CD4-positive, CD25-positive, alpha-beta regulatory T cell (primary cell): ENCODE data around the gene OR2V2. TPM values are rescaled to one million over a fixed set of nuclear protein-coding genes. Genes with fewer than 3 reads are reported as not detected.
A peak's percentile ranks its signal among the peaks of the same experiment; 100 is the strongest.
"Not testable (repeated sequence)": the region's sequence is repeated elsewhere in the genome, so short reads cannot be mapped to it uniquely, and the experiment has no call there.

ENCODE experiments used
- ATAC-seq, 2 donors: fragments of 150-1000 bp; cut with Tn5 transposase; one replicate each; pipeline ENCODE4 v1.10.0; 2021; ENCODE audit warnings: low read depth in 2 of 2, moderate number of reproducible peaks in 2 of 2, moderate library complexity in 1 of 2
- DNase-seq, 3 donors: peaks; one replicate each; pipeline versions ENCODE4 v3.0.0 to v3.0.0-alpha.2; 2012 to 2022; ENCODE audit warnings: mixed read lengths in 1 of 3
- H3K27ac ChIP-seq: one replicate; pipeline ENCODE4 v1.7.0; 2013; ENCODE audit warnings: mild to moderate bottlenecking, low read length; ENCODE audit not compliant: insufficient read depth, poor library complexity, severe bottlenecking
- H3K27me3 ChIP-seq: one replicate; pipeline ENCODE4 v1.7.0; 2013; ENCODE audit warnings: low read length; ENCODE audit not compliant: control insufficient read depth, insufficient read depth
- H3K36me3 ChIP-seq: one replicate; pipeline ENCODE4 v1.7.0; 2013; ENCODE audit warnings: mild to moderate bottlenecking, low read length, moderate library complexity; ENCODE audit not compliant: control insufficient read depth, insufficient read depth
- H3K4me1 ChIP-seq: 2 replicates; pipeline ENCODE4 v1.7.0; 2013; ENCODE audit warnings: mild to moderate bottlenecking, low read length; ENCODE audit not compliant: insufficient read depth, control insufficient read depth, poor library complexity, severe bottlenecking
- H3K4me3 ChIP-seq: one replicate; pipeline ENCODE4 v1.7.0; 2013; ENCODE audit warnings: low read depth, mild to moderate bottlenecking, low read length, moderate library complexity
- H3K9me3 ChIP-seq, 2 experiments: 1 replicate in 1 of 2; 2 replicates in 1 of 2; pipeline ENCODE4 v1.7.0; 2013; ENCODE audit warnings: low read length in 2 of 2, mild to moderate bottlenecking in 1 of 2, moderate library complexity in 1 of 2; ENCODE audit not compliant: control insufficient read depth in 2 of 2
- H3K27ac Mint-ChIP-seq, 3 donors: one replicate each; pipeline ENCODE4 v1.8.0; 2020 to 2022; ENCODE audit warnings: mild to moderate bottlenecking in 3 of 3, mixed read lengths in 3 of 3, moderate library complexity in 2 of 3
- H3K27me3 Mint-ChIP-seq: one replicate; pipeline ENCODE4 v1.8.0; 2022; ENCODE audit warnings: mild to moderate bottlenecking, mixed read lengths
- H3K36me3 Mint-ChIP-seq: one replicate; pipeline ENCODE4 v1.8.0; 2020; ENCODE audit warnings: mixed read lengths
- H3K4me1 Mint-ChIP-seq, 4 donors: one replicate each; pipeline ENCODE4 v1.8.0; 2020 to 2022; ENCODE audit warnings: mixed read lengths in 4 of 4, mild to moderate bottlenecking in 1 of 4
- H3K4me3 Mint-ChIP-seq, 4 donors: one replicate each; pipeline ENCODE4 v1.8.0; 2020 to 2022; ENCODE audit warnings: mild to moderate bottlenecking in 4 of 4, mixed read lengths in 4 of 4, moderate library complexity in 3 of 4
- H3K9me3 Mint-ChIP-seq, 7 donors: one replicate each; pipeline ENCODE4 v1.8.0; 2020 to 2022; ENCODE audit warnings: mixed read lengths in 7 of 7, mild to moderate bottlenecking in 3 of 7, moderate library complexity in 2 of 7
- polyA plus RNA-seq, 4 donors: library from polyadenylated mRNA; unstranded; fragments of 300-500 nt; fragmentation: Illumina TruSeq; gene quantifications; one replicate each; pipeline ENCODE4 v1.2.3, GENCODE V29; 2021
- total RNA-seq: library from RNA; stranded (reverse); gene quantifications from one replicate; pipeline ENCODE4 v1.2.3, GENCODE V29; 2022

The OR2V2 gene
- total RNA-seq (not detected), polyA plus RNA-seq (not detected)

- not testable (repeated sequence) for H3K27ac ChIP-seq, H3K36me3 Mint-ChIP-seq, H3K4me3 ChIP-seq, H3K4me1 Mint-ChIP-seq, DNase-seq, H3K4me3 Mint-ChIP-seq, ATAC-seq, H3K27me3 ChIP-seq, H3K36me3 ChIP-seq, H3K4me1 ChIP-seq, H3K9me3 Mint-ChIP-seq, H3K9me3 ChIP-seq
- peak within 1 kb of the TSS in 1 of 3 donors; percentile 49 for H3K27ac Mint-ChIP-seq
- H3K27me3 Mint-ChIP-seq, result peaks cover 50% of the 10 kb centered on the region
Observed at GRCh38 chr5:181146927-181147636, at the start of gene OR2V2. Gene OR2V2 (plus strand): TSS chr5:181147586. CDS start chr5:181154943, 7,357 bp downstream.

GRCh38 chr5:181097759-181098491 lies 49.5 kb upstream of the OR2V2 start:
- H3K4me3 Mint-ChIP-seq, DNase-seq, H3K9me3 ChIP-seq, H3K9me3 Mint-ChIP-seq, H3K36me3 ChIP-seq, H3K27me3 ChIP-seq, H3K4me3 ChIP-seq, ATAC-seq, H3K4me1 ChIP-seq, H3K36me3 Mint-ChIP-seq, H3K27ac Mint-ChIP-seq, H3K27ac ChIP-seq: not testable (repeated sequence)
- Mint-ChIP-seq H3K4me1 (peaks cover 0 to 17% (median 0%) of the 10 kb centered on the region in 4 donors), H3K27me3 (peaks cover 37% of the 10 kb centered on the region)

- DNase-seq, result no peak
- Mint-ChIP-seq H3K4me1 (peaks cover 0 to 18% (median under 1%) of the 10 kb centered on the region in 4 donors), H3K36me3 (no peaks in the 10 kb centered on the region), H3K4me3 (peak overlapping the region in 3 of 4 donors; percentile 46 to 68 (median 50)), H3K27ac (peak overlapping the region in 1 of 3 donors; percentile 56), H3K27me3 (peaks cover 30% of the 10 kb centered on the region), H3K9me3 (peaks cover 0 to under 1% (median 0%) of the 10 kb centered on the region in 7 donors)
- Histone ChIP-seq H3K4me3 (no peak overlapping the region), H3K4me1 (no peaks in the 10 kb centered on the region), H3K27me3 (peaks cover 10% of the 10 kb centered on the region), H3K9me3 (no peaks in the 10 kb centered on the region), H3K27ac (no peak overlapping the region), H3K36me3 (no peaks in the 10 kb centered on the region)
- ATAC-seq, result no peak
Observed at GRCh38 chr5:181098762-181099601, 48.4 kb upstream of the OR2V2 start.

GRCh38 chr5:181099602-181100086 lies 47.7 kb upstream of the OR2V2 start:
- H3K4me3 ChIP-seq, result no peak overlapping the region
- peaks cover 33% of the 10 kb centered on the region for H3K27me3 Mint-ChIP-seq
- H3K27ac ChIP-seq, result no peak overlapping the region
- no peak overlapping the region for H3K27ac Mint-ChIP-seq
- H3K4me1 ChIP-seq, result no peaks in the 10 kb centered on the region
- H3K36me3 ChIP-seq, result no peaks in the 10 kb centered on the region
- H3K9me3 Mint-ChIP-seq, result peaks cover 0 to 2% (median 0%) of the 10 kb centered on the region in 7 donors
- no peaks in the 10 kb centered on the region for H3K36me3 Mint-ChIP-seq
- DNase-seq (no peak), ATAC-seq (no peak)
- peaks cover 0 to 24% (median 1%) of the 10 kb centered on the region in 4 donors for H3K4me1 Mint-ChIP-seq
- no peaks in the 10 kb centered on the region for H3K9me3 ChIP-seq
- H3K27me3 ChIP-seq, result peaks cover 10% of the 10 kb centered on the region
- H3K4me3 Mint-ChIP-seq, result peak overlapping the region in 2 of 4 donors; percentile 42 to 68

GRCh38 chr5:181100121-181100875 lies 47.1 kb upstream of the OR2V2 start:
- H3K36me3 Mint-ChIP-seq, result no peaks in the 10 kb centered on the region
- Histone ChIP-seq H3K4me3 (no peak overlapping the region), H3K27me3 (peaks cover 10% of the 10 kb centered on the region), H3K27ac (no peak overlapping the region), H3K36me3 (no peaks in the 10 kb centered on the region), H3K4me1 (no peaks in the 10 kb centered on the region), H3K9me3 (no peaks in the 10 kb centered on the region)
- peaks cover 30% of the 10 kb centered on the region for H3K27me3 Mint-ChIP-seq
- H3K27ac Mint-ChIP-seq, result no peak overlapping the region
- H3K4me1 Mint-ChIP-seq, result peaks cover 0 to 25% (median 1%) of the 10 kb centered on the region in 4 donors
- no peak for DNase-seq
- peaks cover 0 to 2% (median 0%) of the 10 kb centered on the region in 7 donors for H3K9me3 Mint-ChIP-seq
- ATAC-seq, result no peak
- peak overlapping the region in 2 of 4 donors; percentile 57 to 75 for H3K4me3 Mint-ChIP-seq

- Mint-ChIP-seq H3K4me1 (peaks cover 0 to 28% (median 1%) of the 10 kb centered on the region in 4 donors), H3K27me3 (peaks cover 38% of the 10 kb centered on the region)
- H3K4me1 ChIP-seq, H3K9me3 ChIP-seq, H3K27ac ChIP-seq, H3K27ac Mint-ChIP-seq, H3K4me3 ChIP-seq, ATAC-seq, DNase-seq, H3K4me3 Mint-ChIP-seq, H3K27me3 ChIP-seq, H3K36me3 Mint-ChIP-seq, H3K9me3 Mint-ChIP-seq, H3K36me3 ChIP-seq: not testable (repeated sequence)
Observed at GRCh38 chr5:181101030-181101641, 46.2 kb upstream of the OR2V2 start.
